HEK293 (cell line): ENCODE results near the gene RSRC1.

Experiments used
- SALL2 ChIP-seq: fragments of 450-650 bp; formaldehyde crosslinking; IDR thresholded peaks from 2 replicates; pipeline ENCODE4 v1.5.0; 2017; ENCODE audit warnings: missing biosample characterization, mild to moderate bottlenecking, missing genetic modification characterization, borderline replicate concordance
- YY1 ChIP-seq: fragments of 450-650 bp; formaldehyde crosslinking; IDR thresholded peaks from 2 replicates; pipeline ENCODE4 v1.5.1; 2018; ENCODE audit warnings: missing biosample characterization, missing genetic modification characterization
- ZNF114 ChIP-seq: fragments of 450-650 bp; formaldehyde crosslinking; IDR thresholded peaks from 2 replicates; pipeline ENCODE4 v1.5.0; 2017; ENCODE audit warnings: missing biosample characterization, missing genetic modification characterization
- ZNF670 ChIP-seq: fragments of 450-650 bp; formaldehyde crosslinking; IDR thresholded peaks from 2 replicates; pipeline ENCODE4 v1.5.1; 2016; ENCODE audit warnings: missing biosample characterization, missing genetic modification characterization, low read depth
- TF ChIP-seq, protein P1 (sequence below): fragments of 450-650 bp; formaldehyde crosslinking; IDR thresholded peaks from 2 replicates; pipeline ENCODE4 v1.5.1; 2016; ENCODE audit warnings: missing biosample characterization, missing genetic modification characterization
- TF ChIP-seq, protein P2 (sequence below): fragments of 450-650 bp; formaldehyde crosslinking; conservative IDR thresholded peaks from 2 replicates; pipeline ENCODE4 v1.5.1; 2016; ENCODE audit warnings: low read depth, missing biosample characterization, missing genetic modification characterization

DNA sequence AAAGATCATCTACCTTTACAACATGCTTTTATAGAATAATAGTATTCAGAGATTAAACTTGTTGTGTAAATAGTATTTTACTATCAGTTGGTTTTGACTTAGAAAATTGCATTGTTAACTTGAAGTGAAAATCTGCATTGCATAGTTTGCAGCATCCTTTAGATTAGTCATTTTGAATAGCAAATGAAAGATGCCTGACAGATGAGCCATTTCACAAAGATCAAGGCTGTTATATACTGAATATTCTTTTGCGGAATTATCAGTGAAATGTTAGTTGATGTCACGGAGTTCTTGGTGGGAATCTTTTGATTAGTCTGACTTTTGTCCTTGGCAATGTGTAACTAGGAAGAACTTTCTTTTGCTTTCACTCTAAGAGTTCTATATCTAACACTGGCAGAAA is 24.5 kb downstream of the RSRC1 start:
- TF ChIP-seq ZNF670 (tag by site-specific recombination) (no peak), ZNF114 (tag by site-specific recombination) (no peak), YY1 (tag by site-specific recombination) (no peak), SALL2 (tag by site-specific recombination) (no peak)
- TF ChIP-seq, protein P1, sequence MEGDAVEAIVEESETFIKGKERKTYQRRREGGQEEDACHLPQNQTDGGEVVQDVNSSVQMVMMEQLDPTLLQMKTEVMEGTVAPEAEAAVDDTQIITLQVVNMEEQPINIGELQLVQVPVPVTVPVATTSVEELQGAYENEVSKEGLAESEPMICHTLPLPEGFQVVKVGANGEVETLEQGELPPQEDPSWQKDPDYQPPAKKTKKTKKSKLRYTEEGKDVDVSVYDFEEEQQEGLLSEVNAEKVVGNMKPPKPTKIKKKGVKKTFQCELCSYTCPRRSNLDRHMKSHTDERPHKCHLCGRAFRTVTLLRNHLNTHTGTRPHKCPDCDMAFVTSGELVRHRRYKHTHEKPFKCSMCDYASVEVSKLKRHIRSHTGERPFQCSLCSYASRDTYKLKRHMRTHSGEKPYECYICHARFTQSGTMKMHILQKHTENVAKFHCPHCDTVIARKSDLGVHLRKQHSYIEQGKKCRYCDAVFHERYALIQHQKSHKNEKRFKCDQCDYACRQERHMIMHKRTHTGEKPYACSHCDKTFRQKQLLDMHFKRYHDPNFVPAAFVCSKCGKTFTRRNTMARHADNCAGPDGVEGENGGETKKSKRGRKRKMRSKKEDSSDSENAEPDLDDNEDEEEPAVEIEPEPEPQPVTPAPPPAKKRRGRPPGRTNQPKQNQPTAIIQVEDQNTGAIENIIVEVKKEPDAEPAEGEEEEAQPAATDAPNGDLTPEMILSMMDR (tag by site-specific recombination), result no peak
- TF ChIP-seq, protein P2, sequence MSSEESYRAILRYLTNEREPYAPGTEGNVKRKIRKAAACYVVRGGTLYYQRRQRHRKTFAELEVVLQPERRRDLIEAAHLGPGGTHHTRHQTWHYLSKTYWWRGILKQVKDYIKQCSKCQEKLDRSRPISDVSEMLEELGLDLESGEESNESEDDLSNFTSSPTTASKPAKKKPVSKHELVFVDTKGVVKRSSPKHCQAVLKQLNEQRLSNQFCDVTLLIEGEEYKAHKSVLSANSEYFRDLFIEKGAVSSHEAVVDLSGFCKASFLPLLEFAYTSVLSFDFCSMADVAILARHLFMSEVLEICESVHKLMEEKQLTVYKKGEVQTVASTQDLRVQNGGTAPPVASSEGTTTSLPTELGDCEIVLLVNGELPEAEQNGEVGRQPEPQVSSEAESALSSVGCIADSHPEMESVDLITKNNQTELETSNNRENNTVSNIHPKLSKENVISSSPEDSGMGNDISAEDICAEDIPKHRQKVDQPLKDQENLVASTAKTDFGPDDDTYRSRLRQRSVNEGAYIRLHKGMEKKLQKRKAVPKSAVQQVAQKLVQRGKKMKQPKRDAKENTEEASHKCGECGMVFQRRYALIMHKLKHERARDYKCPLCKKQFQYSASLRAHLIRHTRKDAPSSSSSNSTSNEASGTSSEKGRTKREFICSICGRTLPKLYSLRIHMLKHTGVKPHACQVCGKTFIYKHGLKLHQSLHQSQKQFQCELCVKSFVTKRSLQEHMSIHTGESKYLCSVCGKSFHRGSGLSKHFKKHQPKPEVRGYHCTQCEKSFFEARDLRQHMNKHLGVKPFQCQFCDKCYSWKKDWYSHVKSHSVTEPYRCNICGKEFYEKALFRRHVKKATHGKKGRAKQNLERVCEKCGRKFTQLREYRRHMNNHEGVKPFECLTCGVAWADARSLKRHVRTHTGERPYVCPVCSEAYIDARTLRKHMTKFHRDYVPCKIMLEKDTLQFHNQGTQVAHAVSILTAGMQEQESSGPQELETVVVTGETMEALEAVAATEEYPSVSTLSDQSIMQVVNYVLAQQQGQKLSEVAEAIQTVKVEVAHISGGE, result no peak
